HUES6 (cell line): Measurements from ENCODE around the gene RFESD.
A peak's percentile ranks its signal among the peaks of the same experiment; 100 is the strongest.

Experiments used
- H3K27ac ChIP-seq: 2 replicates; pipeline ENCODE4 v1.7.0; 2013; ENCODE audit warnings: low read depth, mild to moderate bottlenecking, low read length, inconsistent platforms
- H3K27me3 ChIP-seq: 2 replicates; pipeline ENCODE4 v1.6.1; 2013; ENCODE audit warnings: low read length; ENCODE audit not compliant: control insufficient read depth, insufficient read depth
- H3K36me3 ChIP-seq: 2 replicates; pipeline ENCODE4 v1.6.1; 2013; ENCODE audit warnings: low read length; ENCODE audit not compliant: control insufficient read depth, insufficient read depth
- H3K4me1 ChIP-seq: 2 replicates; pipeline ENCODE4 v1.6.1; 2013; ENCODE audit warnings: low read length; ENCODE audit not compliant: control insufficient read depth, insufficient read depth
- H3K4me3 ChIP-seq: 2 replicates; pipeline ENCODE4 v1.5.1; 2013; ENCODE audit warnings: low read depth, low read length
- H3K9ac ChIP-seq: one replicate; pipeline ENCODE4 v1.6.1; 2013; ENCODE audit warnings: mild to moderate bottlenecking, low read length
- H3K9me3 ChIP-seq: 2 replicates; pipeline ENCODE4 v1.6.1; 2013; ENCODE audit warnings: low read depth, low read length; ENCODE audit not compliant: control insufficient read depth, insufficient read depth

The RFESD gene

GRCh38 chr5:95619096-95619495 is 27.5 kb upstream of the RFESD start:
- Histone ChIP-seq H3K27ac (no peak overlapping the region), H3K9ac (no peak overlapping the region), H3K4me3 (no peak overlapping the region), H3K9me3 (0 out of 2 replicates have a peak, but pooled peaks cover 1% of the 10 kb centered on the region), H3K27me3 (peaks cover 63% of the 10 kb centered on the region), H3K4me1 (0 out of 2 replicates have a peak, but pooled peaks cover 8% of the 10 kb centered on the region), H3K36me3 (no peaks in the 10 kb centered on the region)

GRCh38 chr5:95619514-95620029 is 27.0 kb upstream of the RFESD start:
- H3K4me3 ChIP-seq: peak overlapping the region; percentile 61
- no peak overlapping the region for H3K9ac ChIP-seq
- no peaks in the 10 kb centered on the region for H3K36me3 ChIP-seq
- H3K9me3 ChIP-seq: no peaks in the 10 kb centered on the region
- peaks cover 63% of the 10 kb centered on the region for H3K27me3 ChIP-seq
- no peak overlapping the region for H3K27ac ChIP-seq
- 0 out of 2 replicates have a peak, but pooled peaks cover 8% of the 10 kb centered on the region for H3K4me1 ChIP-seq

- Histone ChIP-seq H3K9me3 (no peaks in the 10 kb centered on the region), H3K27ac (no peak within 1 kb of the TSS), H3K4me3 (peak within 1 kb of the TSS; percentile 61), H3K4me1 (0 out of 2 replicates have a peak, but pooled peaks cover 8% of the 10 kb centered on the region), H3K27me3 (peaks cover 63% of the 10 kb centered on the region), H3K36me3 (no peaks in the 10 kb centered on the region), H3K9ac (peak within 1 kb of the TSS; percentile 45)
Measured at GRCh38 chr5:95620030-95620869, 26.3 kb upstream of the RFESD start, which contains the start of gene GPR150. GPR150 (plus strand) TSS chr5:95620087; CDS start chr5:95620276, 189 bp downstream.

- H3K4me3 ChIP-seq: peak overlapping the region; percentile 61
- H3K9me3 ChIP-seq: no peaks in the 10 kb centered on the region
- H3K9ac ChIP-seq: peak overlapping the region; percentile 45
- no peaks in the 10 kb centered on the region for H3K36me3 ChIP-seq
- no peak overlapping the region for H3K27ac ChIP-seq
- H3K27me3 ChIP-seq: peaks cover 63% of the 10 kb centered on the region
- H3K4me1 ChIP-seq: 0 out of 2 replicates have a peak, but pooled peaks cover 8% of the 10 kb centered on the region
Measured at GRCh38 chr5:95620870-95621838, 25.4 kb upstream of the RFESD start.

GRCh38 chr5:95621839-95622629 is 24.5 kb upstream of the RFESD start:
- Histone ChIP-seq H3K4me1 (0 out of 2 replicates have a peak, but pooled peaks cover 8% of the 10 kb centered on the region), H3K36me3 (no peaks in the 10 kb centered on the region), H3K27ac (no peak overlapping the region), H3K27me3 (peaks cover 63% of the 10 kb centered on the region), H3K4me3 (peak overlapping the region; percentile 61), H3K9ac (no peak overlapping the region), H3K9me3 (no peaks in the 10 kb centered on the region; the same call in 1 of the 2 replicates)

- Histone ChIP-seq H3K27me3 (peaks cover 53% of the 10 kb centered on the region), H3K36me3 (no peaks in the 10 kb centered on the region), H3K4me3 (no peak overlapping the region), H3K9me3 (peaks cover 13% of the 10 kb centered on the region), H3K4me1 (0 out of 2 replicates have a peak, but pooled peaks cover 8% of the 10 kb centered on the region), H3K9ac (no peak overlapping the region), H3K27ac (no peak overlapping the region)
Measured at GRCh38 chr5:95623706-95624105, 22.9 kb upstream of the RFESD start.

GRCh38 chr5:95624368-95624767 is 22.2 kb upstream of the RFESD start:
- Histone ChIP-seq H3K36me3 (no peaks in the 10 kb centered on the region), H3K4me1 (0 out of 2 replicates have a peak, but pooled peaks cover 6% of the 10 kb centered on the region), H3K9me3 (peaks cover 20% of the 10 kb centered on the region), H3K27ac (no peak overlapping the region), H3K9ac (no peak overlapping the region), H3K4me3 (no peak overlapping the region), H3K27me3 (peaks cover 46% of the 10 kb centered on the region)

GRCh38 chr5:95626701-95627100 is 19.9 kb upstream of the RFESD start:
- H3K9ac ChIP-seq: no peak overlapping the region
- no peak overlapping the region for H3K4me3 ChIP-seq
- no peaks in the 10 kb centered on the region for H3K36me3 ChIP-seq
- peaks cover 26% of the 10 kb centered on the region for H3K9me3 ChIP-seq
- H3K27me3 ChIP-seq: peaks cover 23% of the 10 kb centered on the region
- H3K4me1 ChIP-seq: no peaks in the 10 kb centered on the region
- H3K27ac ChIP-seq: no peak overlapping the region

- H3K9ac ChIP-seq: no peak overlapping the region
- H3K36me3 ChIP-seq: no peaks in the 10 kb centered on the region
- no peak overlapping the region for H3K27ac ChIP-seq
- H3K9me3 ChIP-seq: peaks cover 26% of the 10 kb centered on the region
- H3K4me3 ChIP-seq: no peak overlapping the region
- peaks cover 8% of the 10 kb centered on the region for H3K27me3 ChIP-seq
- 0 out of 2 replicates have a peak, but pooled peaks cover 3% of the 10 kb centered on the region for H3K4me1 ChIP-seq
Measured at GRCh38 chr5:95627971-95628810, 18.4 kb upstream of the RFESD start.
